ENCODE measurements around the gene TP53RK. TPM values are rescaled to one million over a fixed set of nuclear protein-coding genes. Genes with fewer than 3 reads are reported as not detected.

TP53RK gene
- total and polyA plus RNA-seq, 2 of the 13 experiments (the other 11 are each of a cell fraction or from before 2014, with no cell fraction given), result 12.9 to 25.5 TPM

DNA sequence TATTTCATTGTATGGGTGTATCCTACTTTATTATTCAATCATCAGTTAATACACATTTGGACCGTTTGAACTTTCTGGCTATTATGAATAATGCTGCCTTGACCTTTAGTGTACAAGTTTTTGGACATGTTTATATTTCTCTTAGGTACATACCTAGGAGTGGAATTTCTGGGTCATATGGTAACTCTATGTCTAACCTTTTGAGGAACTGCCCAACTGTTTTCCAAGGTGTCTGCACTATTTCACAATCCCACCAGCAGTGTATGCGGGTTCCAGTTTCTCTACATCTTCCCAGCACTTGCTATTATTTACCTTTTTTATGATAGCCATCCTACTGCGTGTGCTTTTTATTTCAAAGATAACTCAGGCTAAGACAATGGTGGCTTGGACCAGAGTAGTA lies 23.6 kb downstream of the TP53RK start (continued):
- TF ChIP-seq, protein P1, sequence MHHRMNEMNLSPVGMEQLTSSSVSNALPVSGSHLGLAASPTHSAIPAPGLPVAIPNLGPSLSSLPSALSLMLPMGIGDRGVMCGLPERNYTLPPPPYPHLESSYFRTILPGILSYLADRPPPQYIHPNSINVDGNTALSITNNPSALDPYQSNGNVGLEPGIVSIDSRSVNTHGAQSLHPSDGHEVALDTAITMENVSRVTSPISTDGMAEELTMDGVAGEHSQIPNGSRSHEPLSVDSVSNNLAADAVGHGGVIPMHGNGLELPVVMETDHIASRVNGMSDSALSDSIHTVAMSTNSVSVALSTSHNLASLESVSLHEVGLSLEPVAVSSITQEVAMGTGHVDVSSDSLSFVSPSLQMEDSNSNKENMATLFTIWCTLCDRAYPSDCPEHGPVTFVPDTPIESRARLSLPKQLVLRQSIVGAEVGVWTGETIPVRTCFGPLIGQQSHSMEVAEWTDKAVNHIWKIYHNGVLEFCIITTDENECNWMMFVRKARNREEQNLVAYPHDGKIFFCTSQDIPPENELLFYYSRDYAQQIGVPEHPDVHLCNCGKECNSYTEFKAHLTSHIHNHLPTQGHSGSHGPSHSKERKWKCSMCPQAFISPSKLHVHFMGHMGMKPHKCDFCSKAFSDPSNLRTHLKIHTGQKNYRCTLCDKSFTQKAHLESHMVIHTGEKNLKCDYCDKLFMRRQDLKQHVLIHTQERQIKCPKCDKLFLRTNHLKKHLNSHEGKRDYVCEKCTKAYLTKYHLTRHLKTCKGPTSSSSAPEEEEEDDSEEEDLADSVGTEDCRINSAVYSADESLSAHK (CRISPR knock-in tag; IDR thresholded peaks at IDR 0.05; ENCODE audit: borderline replicate concordance), result no peak
- TF ChIP-seq JUNB (CRISPR knock-in tag; IDR thresholded peaks at IDR 0.05; ENCODE audit: borderline replicate concordance) (no peak), ZNF30 (CRISPR knock-in tag; IDR thresholded peaks at IDR 0.05) (no peak), KMT2B (CRISPR knock-in tag; IDR thresholded peaks at IDR 0.05) (no peak), STAG1 (CRISPR knock-in tag; IDR thresholded peaks at IDR 0.05) (no peak), XBP1 (CRISPR knock-in tag; IDR thresholded peaks at IDR 0.05) (no peak), ZNF713 (CRISPR knock-in tag; IDR thresholded peaks at IDR 0.05) (no peak), ARID2 (CRISPR knock-in tag; IDR thresholded peaks at IDR 0.05; ENCODE audit: borderline replicate concordance) (0 out of 2 replicates have a peak, but pooled peaks have one; percentile 49), RAD51 (IDR thresholded peaks at IDR 0.05; ENCODE audit: borderline replicate concordance) (no peak), TAF1 (CRISPR knock-in tag; IDR thresholded peaks at IDR 0.05) (no peak), DPF2 (CRISPR knock-in tag; IDR thresholded peaks at IDR 0.05; ENCODE audit: borderline replicate concordance, low read depth) (no peak), POLR2AphosphoS5 (IDR thresholded peaks at IDR 0.05; ENCODE audit: low read depth, low read length) (no peak), TP53 (CRISPR knock-in tag; conservative IDR thresholded peaks at IDR 0.05) (no peak), PHF5A (CRISPR knock-in tag; IDR thresholded peaks at IDR 0.05; ENCODE audit: low read depth, unreplicated experiment) (no peak), ZNF770 (CRISPR knock-in tag; IDR thresholded peaks at IDR 0.05) (no peak), ZKSCAN5 (CRISPR knock-in tag; IDR thresholded peaks at IDR 0.05) (no peak), MIER3 (CRISPR knock-in tag; IDR thresholded peaks at IDR 0.05; ENCODE audit: borderline replicate concordance) (no peak)
- TF ChIP-seq, protein P2, sequence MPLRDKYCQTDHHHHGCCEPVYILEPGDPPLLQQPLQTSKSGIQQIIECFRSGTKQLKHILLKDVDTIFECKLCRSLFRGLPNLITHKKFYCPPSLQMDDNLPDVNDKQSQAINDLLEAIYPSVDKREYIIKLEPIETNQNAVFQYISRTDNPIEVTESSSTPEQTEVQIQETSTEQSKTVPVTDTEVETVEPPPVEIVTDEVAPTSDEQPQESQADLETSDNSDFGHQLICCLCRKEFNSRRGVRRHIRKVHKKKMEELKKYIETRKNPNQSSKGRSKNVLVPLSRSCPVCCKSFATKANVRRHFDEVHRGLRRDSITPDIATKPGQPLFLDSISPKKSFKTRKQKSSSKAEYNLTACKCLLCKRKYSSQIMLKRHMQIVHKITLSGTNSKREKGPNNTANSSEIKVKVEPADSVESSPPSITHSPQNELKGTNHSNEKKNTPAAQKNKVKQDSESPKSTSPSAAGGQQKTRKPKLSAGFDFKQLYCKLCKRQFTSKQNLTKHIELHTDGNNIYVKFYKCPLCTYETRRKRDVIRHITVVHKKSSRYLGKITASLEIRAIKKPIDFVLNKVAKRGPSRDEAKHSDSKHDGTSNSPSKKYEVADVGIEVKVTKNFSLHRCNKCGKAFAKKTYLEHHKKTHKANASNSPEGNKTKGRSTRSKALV (CRISPR knock-in tag; IDR thresholded peaks at IDR 0.05), result no peak
- TF ChIP-seq, protein P3, sequence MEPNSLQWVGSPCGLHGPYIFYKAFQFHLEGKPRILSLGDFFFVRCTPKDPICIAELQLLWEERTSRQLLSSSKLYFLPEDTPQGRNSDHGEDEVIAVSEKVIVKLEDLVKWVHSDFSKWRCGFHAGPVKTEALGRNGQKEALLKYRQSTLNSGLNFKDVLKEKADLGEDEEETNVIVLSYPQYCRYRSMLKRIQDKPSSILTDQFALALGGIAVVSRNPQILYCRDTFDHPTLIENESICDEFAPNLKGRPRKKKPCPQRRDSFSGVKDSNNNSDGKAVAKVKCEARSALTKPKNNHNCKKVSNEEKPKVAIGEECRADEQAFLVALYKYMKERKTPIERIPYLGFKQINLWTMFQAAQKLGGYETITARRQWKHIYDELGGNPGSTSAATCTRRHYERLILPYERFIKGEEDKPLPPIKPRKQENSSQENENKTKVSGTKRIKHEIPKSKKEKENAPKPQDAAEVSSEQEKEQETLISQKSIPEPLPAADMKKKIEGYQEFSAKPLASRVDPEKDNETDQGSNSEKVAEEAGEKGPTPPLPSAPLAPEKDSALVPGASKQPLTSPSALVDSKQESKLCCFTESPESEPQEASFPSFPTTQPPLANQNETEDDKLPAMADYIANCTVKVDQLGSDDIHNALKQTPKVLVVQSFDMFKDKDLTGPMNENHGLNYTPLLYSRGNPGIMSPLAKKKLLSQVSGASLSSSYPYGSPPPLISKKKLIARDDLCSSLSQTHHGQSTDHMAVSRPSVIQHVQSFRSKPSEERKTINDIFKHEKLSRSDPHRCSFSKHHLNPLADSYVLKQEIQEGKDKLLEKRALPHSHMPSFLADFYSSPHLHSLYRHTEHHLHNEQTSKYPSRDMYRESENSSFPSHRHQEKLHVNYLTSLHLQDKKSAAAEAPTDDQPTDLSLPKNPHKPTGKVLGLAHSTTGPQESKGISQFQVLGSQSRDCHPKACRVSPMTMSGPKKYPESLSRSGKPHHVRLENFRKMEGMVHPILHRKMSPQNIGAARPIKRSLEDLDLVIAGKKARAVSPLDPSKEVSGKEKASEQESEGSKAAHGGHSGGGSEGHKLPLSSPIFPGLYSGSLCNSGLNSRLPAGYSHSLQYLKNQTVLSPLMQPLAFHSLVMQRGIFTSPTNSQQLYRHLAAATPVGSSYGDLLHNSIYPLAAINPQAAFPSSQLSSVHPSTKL (CRISPR knock-in tag; IDR thresholded peaks at IDR 0.05), result peak; percentile 89
- TF ChIP-seq, protein P4, sequence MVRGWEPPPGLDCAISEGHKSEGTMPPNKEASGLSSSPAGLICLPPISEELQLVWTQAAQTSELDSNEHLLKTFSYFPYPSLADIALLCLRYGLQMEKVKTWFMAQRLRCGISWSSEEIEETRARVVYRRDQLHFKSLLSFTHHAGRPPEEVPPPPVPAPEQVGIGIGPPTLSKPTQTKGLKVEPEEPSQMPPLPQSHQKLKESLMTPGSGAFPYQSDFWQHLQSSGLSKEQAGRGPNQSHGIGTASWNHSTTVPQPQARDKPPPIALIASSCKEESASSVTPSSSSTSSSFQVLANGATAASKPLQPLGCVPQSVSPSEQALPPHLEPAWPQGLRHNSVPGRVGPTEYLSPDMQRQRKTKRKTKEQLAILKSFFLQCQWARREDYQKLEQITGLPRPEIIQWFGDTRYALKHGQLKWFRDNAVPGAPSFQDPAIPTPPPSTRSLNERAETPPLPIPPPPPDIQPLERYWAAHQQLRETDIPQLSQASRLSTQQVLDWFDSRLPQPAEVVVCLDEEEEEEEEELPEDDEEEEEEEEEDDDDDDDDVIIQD (CRISPR knock-in tag; IDR thresholded peaks at IDR 0.05; ENCODE audit: low read depth), result no peak

All from HepG2 (cell line).